Astrocyte of the hippocampus (primary cell): ENCODE data around the gene ASH1L.
"Not testable (repeated sequence)": the region's sequence is repeated elsewhere in the genome, so short reads cannot be mapped to it uniquely, and the experiment has no call there.

ENCODE experiments used
- DNase-seq: peaks from one replicate; pipeline ENCODE4 v3.0.0; 2011; ENCODE audit warnings: low read depth, low spot score

Gene ASH1L

GRCh38 chr1:155499263-155499662 is 63.3 kb downstream of the ASH1L start:
- no peak for DNase-seq

GRCh38 chr1:155493595-155493994 is 69.0 kb downstream of the ASH1L start:
- not testable (repeated sequence) for DNase-seq

- DNase-seq = not testable (repeated sequence)
These were observed 74.2 kb downstream of the ASH1L start for GRCh38 chr1:155488419-155488818.

GRCh38 chr1:155487541-155487940 is 75.1 kb downstream of the ASH1L start:
- DNase-seq = no peak

- not testable (repeated sequence) for DNase-seq
These were observed 75.7 kb downstream of the ASH1L start for GRCh38 chr1:155486952-155487351.

GRCh38 chr1:155485945-155486344 is 76.7 kb downstream of the ASH1L start:
- no peak for DNase-seq

GRCh38 chr1:155485222-155485621 is 77.4 kb downstream of the ASH1L start:
- no peak for DNase-seq

GRCh38 chr1:155481741-155482241 is 80.8 kb downstream of the ASH1L start:
- DNase-seq = peak; percentile 32

GRCh38 chr1:155479205-155479604 is 83.4 kb downstream of the ASH1L start:
- DNase-seq = peak; percentile 44

GRCh38 chr1:155478270-155478852 is 84.2 kb downstream of the ASH1L start:
- no peak for DNase-seq

GRCh38 chr1:155474146-155474545 is 88.5 kb downstream of the ASH1L start:
- no peak for DNase-seq

- no peak for DNase-seq
These were observed 89.3 kb downstream of the ASH1L start for GRCh38 chr1:155473151-155473821.

- DNase-seq = no peak
These were observed 90.0 kb downstream of the ASH1L start for GRCh38 chr1:155472491-155473083.

GRCh38 chr1:155471891-155472290 is 90.7 kb downstream of the ASH1L start:
- no peak for DNase-seq

GRCh38 chr1:155471026-155471425 is 91.6 kb downstream of the ASH1L start:
- DNase-seq = no peak

GRCh38 chr1:155466996-155467395 is 95.6 kb downstream of the ASH1L start:
- DNase-seq = peak; percentile 77

GRCh38 chr1:155466617-155466972 is 96.0 kb downstream of the ASH1L start:
- DNase-seq = peak; percentile 8

GRCh38 chr1:155463865-155464650 is 98.5 kb downstream of the ASH1L start:
- DNase-seq = peak; percentile 75

GRCh38 chr1:155458111-155458510 is 104.5 kb downstream of the ASH1L start:
- no peak for DNase-seq

- no peak for DNase-seq
These were observed 105.3 kb downstream of the ASH1L start for GRCh38 chr1:155457266-155457665.

- peak; percentile 52 for DNase-seq
These were observed 106.9 kb downstream of the ASH1L start for GRCh38 chr1:155455588-155456195.

- no peak for DNase-seq
These were observed 108.5 kb downstream of the ASH1L start for GRCh38 chr1:155454096-155454495.
